GM19193 (cell line): ENCODE data around the gene USP15.

ENCODE experiments used
- POLR2A ChIP-seq: IDR thresholded peaks from 4 replicates; pipeline ENCODE4 v1.6.1; 2011; ENCODE audit not compliant: insufficient read depth, insufficient read length; ENCODE audit errors: extremely low read depth

Gene USP15

GRCh38 chr12:62288328-62288727, 28.1 kb downstream of the USP15 start:
- TF ChIP-seq POLR2A = no peak

GRCh38 chr12:62290846-62291245, 30.6 kb downstream of the USP15 start:
- TF ChIP-seq POLR2A = no peak

GRCh38 chr12:62291864-62292760, 31.9 kb downstream of the USP15 start:
- TF ChIP-seq POLR2A = no peak

- no peak for TF ChIP-seq POLR2A
Measured at GRCh38 chr12:62292761-62293344, 32.6 kb downstream of the USP15 start.

- no peak for TF ChIP-seq POLR2A
Measured at GRCh38 chr12:62294378-62294777, 34.2 kb downstream of the USP15 start.

GRCh38 chr12:62296001-62296400, 35.8 kb downstream of the USP15 start:
- TF ChIP-seq POLR2A = no peak

GRCh38 chr12:62297321-62297720, 37.1 kb downstream of the USP15 start:
- TF ChIP-seq POLR2A = no peak

GRCh38 chr12:62299617-62300016, 39.4 kb downstream of the USP15 start:
- TF ChIP-seq POLR2A = no peak

GRCh38 chr12:62301080-62301798, 41.0 kb downstream of the USP15 start:
- TF ChIP-seq POLR2A = no peak

GRCh38 chr12:62301799-62302133, 41.6 kb downstream of the USP15 start:
- TF ChIP-seq POLR2A = no peak

GRCh38 chr12:62304560-62304959, 44.4 kb downstream of the USP15 start:
- no peak for TF ChIP-seq POLR2A

- no peak for TF ChIP-seq POLR2A
Measured at GRCh38 chr12:62305778-62306177, 45.6 kb downstream of the USP15 start.

- no peak for TF ChIP-seq POLR2A
Measured at GRCh38 chr12:62306569-62307530, 46.6 kb downstream of the USP15 start.

- TF ChIP-seq POLR2A = no peak
Measured at GRCh38 chr12:62308201-62308600, 48.0 kb downstream of the USP15 start.
